Measurements from ENCODE around the gene TMEM245.
"Not testable (repeated sequence)": the region's sequence is repeated elsewhere in the genome, so short reads cannot be mapped to it uniquely, and the experiment has no call there.

The TMEM245 gene

DNA sequence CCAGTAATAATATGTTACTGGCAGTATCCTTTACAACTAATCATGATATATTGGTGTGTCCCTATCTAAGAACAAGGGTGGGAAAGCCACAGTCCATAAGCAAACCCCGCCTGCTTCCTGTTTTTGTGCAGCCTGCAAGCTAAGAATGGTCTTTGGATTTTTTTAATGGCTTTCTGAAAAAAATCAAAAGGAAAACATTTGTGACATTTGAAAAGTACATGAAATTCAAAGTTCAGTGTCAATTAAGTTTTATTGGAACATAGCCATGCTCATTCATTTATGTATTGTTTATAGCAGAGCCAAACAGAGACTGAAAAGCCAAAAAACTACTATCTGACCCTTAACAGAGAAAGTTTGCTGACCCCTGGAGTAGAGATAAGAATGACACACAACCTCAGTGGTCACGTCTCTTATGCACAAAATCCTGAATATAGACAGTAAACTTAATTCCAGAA lies 12.8 kb upstream of the TMEM245 start:
- no peak for DNase-seq (ENCODE audit: low spot score)

DNA sequence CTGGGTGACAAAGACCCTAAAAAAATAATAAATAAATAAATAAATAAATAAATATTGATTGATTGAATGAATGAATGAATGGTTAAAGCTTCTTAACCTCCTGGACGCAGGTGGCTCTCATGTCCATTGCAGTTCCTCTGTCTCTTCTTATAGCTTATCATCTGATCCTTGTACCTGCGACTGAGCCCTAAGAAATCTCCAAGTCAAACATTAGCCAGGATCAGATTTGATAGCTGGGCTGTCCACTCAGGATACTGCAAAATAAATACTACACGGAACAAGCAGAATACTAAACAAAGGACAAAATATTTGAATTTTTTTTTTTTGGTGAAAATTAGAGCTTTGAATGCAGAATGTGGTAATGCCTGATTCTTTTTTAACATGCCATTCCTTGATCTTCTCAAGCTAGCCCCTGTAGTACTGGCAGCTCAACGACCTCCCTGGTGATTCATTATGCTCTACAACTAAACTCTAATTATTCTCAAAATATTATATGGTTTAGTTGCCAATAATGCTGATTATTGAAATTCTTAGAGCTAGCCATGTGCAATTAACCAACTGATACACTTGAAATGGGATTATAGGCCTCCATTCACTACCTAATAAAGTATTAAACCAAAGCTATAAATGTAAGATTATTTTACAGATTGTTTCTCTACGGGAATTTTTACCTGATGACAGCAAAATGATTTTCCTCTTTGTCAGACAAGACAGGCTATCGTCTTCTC lies 9.9 kb upstream of the TMEM245 start:
- no peak for DNase-seq (ENCODE audit: low spot score)

DNA sequence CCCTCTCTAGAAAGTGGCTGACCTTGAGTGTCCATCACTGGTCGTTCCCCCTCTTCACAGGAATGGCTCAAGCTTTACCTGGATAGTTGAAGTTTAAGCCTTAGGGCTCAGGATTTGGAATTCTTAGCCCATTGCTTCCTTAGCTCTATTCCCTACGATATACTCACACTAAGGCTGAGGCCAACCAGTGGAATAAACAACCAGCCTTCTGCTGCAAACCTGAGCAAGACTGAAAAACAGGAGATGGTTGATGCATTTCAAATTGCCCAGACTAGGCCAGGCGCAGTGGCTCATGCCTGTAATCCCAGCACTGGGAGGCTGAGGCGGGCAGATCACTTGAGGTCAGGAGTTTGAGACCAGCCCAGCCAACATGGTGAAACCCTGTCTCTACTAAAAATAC lies 6.9 kb upstream of the TMEM245 start:
- not testable (repeated sequence) for DNase-seq (ENCODE audit: low spot score)

DNA sequence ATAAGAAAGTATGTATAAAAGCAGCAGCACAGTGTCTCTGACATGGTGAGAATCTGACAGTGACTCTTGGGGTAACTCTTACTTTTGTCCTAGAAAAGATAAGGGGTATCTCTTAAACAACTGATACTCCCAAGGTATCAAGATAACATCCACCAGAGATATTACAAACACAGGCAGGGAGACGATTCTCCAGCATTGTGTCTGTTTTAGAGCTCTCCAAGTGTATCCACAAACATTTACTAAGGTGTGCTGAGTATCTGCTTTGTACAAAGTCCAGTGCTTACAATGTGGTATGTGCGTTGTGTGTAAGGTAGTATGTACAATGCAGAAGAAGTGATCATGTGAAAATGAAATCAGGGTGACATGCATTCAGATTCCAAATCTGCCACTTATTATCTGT lies 4.4 kb upstream of the TMEM245 start:
- no peak for DNase-seq (ENCODE audit: low spot score)

DNA sequence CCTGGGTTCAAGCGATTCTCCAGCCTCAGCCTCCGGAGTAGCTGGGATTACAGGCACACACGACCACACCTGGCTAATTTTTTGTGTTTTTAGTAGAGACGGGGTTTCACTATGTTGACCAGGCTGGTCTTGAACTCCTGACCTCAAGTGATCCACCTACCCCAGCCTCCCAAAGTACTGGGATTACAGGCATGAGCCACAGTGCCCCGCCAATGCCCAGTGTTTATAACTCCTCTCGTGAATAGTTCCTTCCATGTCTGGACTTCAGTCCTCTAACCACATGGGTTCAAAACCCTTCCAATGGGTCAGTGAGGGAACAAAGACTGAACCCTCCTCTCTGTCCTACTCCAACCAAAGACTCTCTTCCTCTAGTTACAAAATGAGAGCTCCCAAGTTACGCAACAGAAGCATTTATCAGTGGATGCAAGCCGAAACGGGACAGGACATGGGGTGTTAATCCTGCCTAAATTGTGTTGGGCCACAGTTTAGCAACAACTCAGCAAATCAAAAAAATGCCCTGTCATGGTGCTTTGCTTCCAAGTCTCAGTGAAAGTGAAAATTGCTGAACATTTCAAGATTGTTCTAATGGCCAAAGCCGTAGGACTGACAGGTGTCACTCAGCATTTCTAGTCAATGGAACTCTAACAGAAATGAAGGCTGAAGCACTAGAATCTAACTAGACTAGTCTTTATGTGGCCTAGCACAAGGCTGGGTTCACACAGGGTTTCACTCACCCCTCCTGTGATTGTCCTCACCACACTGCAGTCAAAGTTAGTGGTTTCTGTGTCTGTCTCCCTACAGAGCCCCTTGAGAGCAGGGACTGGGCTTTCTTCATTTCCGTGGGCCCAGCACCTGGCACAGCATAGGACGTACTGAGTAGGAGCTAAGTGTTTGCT lies 3.2 kb upstream of the TMEM245 start:
- no peak for DNase-seq (ENCODE audit: low spot score)

DNA sequence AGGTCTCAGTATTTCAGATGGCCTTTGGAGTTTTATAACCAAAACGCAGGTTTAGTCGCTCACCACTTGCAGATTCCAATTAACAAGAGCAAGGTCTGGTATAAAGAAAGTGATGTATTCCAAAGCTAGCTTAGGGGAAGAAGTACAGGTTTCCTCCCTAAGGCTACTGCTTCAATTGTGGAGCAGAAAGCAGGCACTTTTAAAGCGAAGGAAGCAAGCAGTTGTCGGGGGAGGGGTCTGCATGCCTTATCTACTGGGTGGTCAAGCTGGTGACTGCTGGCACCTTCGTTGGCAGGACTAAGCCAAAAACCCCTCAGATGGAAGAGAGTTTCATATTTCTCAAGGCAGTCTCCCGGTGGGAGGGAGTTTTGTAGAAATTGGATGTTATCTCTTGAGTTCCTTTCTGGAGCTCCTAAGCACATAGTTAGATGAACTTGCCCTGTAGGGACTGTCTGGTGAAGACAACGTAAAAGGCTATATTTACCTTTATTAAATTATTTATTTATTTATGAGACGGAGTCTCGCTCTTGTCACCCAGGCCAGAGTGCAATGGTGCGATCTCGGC lies 1.6 kb upstream of the TMEM245 start:
- DNase-seq (ENCODE audit: low spot score) = no peak

DNA sequence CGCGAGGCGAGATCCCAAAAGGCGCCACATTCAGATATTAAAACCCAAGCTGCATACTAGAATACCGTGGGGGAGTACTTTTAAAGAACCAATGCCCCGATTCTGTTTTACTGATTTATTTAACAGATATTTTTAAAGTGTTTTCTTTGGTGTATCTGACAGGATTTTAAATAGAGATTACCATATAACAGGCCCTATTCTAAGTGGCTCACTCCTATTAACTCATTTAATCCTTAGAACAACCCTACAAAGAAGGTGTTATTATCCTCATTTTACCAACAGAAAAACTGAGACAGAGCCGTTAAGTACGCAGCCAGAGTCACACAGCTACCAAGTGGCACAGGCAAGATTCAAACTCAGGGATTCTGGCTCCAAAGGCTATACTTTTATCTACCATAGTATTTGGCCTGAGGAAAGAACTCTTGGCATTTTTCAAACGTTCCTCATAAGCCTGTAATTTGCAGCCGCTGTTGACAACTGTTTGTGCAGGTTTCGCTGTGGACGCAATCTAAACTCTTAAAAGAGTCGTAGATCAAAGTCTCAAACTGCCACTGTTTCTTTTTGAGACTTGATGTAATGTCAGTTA lies 550 bp upstream of the TMEM245 start:
- DNase-seq (ENCODE audit: low spot score) = no peak

DNA sequence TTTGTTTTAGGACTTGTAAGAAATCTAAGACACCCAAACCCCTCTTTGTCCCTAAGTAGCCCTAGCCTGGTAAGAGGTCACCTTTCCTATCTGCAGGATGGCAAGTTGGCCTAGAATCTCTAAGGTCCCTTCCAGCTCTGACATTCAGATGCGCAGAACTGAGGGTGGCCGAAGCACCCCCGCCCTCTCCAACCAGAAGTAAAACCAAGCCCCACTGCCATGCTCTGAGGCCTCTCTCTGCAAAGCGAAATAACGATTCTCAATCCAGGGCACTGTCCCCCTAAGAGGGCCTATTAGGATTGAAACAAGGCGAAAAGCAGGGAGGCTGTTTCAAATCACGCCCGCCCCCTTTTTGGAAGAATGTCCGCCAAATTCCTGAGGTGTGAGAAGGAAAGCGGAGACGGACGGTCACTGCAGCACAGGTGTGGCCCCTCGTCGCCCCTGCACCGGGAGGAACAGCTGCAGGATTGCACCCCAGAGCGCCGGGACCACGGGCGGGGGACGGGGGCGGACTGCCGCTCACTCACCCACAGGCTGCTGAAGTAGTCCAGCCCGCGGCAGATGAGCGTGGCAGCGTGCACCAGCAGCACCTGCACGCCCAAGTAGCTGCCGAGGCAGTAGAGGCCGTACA lies 824 bp downstream of the TMEM245 start:
- DNase-seq (ENCODE audit: low spot score) = peak; percentile 4

DNA sequence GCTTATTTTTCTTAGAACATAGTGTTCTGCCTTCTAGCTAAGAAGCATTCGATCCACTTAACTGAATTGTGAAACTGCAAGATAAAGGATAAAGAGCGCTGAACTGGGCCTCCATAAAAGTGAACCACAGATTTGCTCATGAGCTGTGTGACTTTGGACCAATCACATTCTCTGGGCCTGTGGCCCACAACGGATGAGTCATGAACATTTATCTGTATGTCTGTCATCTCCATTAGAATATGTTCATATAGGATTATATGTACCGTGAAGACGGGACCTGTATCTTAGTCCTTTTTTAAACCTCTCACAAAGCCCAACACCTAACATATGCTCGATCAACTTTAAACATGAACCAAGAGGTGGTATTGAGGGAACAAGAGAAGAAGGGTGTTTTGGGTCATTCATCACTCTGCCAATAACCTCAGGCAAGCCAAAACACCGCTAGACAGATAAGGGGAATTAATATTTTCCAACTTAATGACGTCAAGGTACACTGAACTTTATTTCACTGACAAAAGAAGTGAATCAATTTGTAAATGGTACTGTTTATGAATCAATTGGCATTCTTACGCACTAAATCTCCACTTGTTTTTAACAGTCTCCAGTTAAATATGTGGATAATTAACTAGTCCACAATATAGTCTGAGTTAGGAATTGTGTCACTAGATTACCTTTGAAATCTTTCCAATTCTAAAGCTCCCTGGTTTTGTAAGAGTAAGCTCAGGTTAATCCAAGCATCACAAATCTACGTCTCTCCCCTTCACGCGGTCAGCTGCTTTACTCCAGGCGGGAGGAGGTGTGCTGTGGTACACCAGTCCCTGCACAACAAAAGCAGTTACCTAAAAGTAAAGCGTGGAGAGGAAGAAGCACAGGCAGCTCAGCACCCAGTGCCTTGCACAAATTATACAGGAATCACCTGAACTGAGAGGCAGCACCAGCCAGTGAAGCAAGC lies 1.6 kb downstream of the TMEM245 start:
- peak; percentile 26 for DNase-seq (ENCODE audit: low spot score)

DNA sequence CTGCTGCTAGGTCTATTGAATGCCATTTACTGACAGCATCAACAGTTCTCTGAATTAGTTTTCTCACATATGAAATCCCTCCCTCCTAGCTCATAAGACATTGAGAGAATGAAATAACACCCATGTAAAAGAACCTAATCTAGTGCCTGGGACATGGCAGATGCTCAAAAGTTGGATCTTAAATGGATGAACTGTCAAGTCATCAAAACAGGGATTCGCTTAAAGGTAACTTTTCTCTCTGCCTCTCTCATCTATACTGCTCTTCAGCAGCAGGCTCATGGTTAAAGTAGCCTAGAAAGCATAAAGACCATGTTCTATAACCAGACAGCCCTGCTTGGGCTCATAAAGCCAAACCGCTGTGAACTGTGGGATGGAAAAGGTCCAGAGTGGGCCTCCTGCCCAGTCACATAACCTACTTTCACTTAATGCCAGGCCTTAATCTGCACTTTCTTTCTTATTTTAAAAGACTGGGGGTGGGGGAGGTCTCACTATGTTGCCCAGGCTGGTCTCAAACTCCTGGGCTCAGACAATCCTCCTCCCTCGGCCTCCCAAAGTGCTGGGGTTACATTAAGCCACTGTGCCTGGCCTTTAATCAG lies 3.7 kb downstream of the TMEM245 start:
- no peak for DNase-seq (ENCODE audit: low spot score)

DNA sequence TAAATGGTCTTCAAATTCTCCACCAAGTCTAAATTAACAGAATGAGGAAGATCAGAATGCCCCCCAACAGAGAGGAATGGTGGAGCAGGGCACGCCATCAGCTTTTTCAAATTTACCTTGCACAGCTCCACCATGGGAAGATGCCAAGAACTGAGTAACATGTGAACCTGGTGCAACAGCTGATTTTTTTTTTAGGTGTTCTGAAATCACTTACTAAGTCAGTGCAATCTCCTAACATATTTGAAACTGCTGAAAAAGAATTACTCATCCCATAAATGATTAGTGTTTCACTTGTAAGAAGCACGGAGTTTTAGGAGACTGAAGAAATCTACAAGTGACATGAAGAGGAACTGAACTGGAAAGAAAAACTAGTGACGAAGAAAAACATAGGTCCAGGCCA lies 5.1 kb downstream of the TMEM245 start:
- no peak for DNase-seq (ENCODE audit: low spot score)

DNA sequence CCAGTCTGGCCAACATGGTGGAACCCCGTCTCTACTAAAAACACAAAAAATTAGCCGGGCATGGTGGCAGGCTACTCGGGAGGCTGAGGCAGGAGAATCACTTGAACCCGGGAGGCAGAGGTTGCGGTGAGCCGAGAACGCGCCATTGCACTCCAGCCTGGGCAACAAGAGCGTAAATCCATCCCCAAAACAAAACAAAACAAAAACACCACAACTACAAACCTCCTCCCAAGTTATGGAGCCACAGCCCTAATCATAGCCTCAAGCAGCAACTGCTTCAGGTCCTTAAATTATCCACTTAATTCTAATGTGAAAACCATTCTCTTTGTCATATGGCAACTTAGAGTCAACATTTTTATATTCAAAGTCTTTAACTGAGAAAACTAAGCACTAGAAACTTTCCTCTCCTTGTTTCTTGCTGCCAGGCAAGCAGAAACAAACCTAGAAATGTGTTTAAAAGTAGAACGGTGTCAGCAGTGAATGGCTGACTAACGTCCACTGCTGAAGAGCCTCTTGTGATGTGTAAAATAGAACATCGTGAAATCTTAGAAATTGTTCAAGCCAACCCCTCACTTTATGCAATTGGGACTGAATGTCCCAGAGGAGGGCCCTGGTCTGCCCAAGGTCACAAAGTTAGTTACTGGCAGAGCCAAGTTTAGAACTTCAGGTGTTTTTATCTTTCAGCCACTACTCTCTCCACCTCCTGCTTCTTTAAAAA lies 5.7 kb downstream of the TMEM245 start:
- DNase-seq (ENCODE audit: low spot score) = no peak

DNA sequence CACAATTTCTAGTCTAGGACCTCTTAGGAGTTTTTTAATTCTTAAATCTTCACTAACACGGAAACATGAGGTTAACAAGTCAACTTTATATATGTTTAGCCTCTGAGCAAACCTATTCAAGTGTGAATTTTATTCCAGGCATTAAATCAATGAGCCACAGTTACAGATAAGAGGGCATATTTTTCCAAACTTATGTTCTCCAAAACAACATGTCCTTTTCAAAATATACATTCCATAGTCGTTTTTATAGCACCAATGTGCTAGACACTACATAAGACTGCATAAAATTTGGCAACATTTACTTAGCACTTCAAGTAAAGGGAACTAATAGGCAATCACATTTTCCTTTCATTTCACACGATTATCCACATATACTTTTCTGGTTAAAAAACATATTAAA lies 6.5 kb downstream of the TMEM245 start:
- no peak for DNase-seq (ENCODE audit: low spot score)

DNA sequence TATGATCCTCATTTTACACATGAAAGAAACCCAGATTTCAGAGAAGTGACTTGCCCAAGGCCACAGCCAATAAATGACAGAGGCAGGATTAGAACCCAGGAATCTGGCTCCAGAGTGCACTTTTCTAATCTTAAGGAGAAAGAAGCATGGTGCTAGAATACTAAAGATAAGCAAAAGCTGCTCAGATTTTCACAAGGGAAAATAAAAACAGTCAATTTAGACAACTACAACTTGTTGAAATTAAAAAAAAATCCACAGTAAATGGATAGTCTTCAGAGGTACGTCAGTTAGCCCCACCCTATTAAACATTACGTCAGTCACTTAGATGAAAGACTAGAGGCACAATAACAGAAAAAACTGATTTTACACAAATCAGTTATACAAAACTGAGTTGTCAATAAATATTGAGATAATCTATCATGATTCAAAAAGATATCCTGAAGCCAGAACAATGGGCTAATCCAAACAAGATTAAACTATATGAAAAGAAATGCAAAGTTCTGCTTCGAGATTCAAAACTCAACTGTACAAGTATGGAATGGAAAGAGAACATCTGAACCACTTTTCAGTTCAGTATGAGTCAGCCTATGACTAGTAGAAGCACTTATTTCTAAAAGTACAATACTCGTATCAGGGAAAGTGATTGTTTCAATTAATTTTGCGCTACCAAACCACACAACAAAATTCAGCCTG lies 9.3 kb downstream of the TMEM245 start:
- DNase-seq (ENCODE audit: low spot score) = peak; percentile 41

DNA sequence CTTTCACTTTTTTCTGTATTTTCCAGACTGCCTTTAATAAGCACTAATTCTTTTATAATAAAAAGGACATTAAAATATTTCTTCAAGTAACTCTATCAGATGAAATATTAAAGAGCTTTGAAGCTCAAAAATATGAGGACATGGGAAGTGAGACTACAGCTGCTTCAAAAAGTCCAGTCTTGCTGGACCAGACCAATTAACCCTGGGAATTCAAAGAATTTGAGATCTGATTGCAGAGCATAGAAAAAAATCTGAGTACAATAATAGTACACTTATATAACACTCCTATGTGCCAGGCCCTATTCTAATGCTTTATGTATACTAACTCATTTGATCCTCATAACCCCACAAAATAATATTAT lies 9.8 kb downstream of the TMEM245 start:
- DNase-seq (ENCODE audit: low spot score) = no peak

DNA sequence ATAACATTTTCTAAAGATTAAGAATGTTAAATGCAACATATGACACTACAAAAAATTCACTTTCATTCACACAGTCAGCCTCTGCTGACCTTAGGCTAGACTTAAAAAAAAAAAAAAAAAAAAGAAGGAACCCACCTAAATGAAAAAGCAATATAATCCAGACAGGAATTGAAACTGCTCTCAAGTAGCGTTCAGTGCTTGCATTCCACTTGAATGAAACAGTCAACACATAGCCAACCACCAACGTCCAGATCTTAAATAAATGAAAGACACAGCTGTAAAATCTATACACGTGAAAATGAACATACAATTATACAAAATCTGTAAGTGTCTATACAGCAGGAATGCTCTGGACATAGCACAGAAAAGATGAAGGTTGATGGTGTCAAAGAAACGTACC lies 11.4 kb downstream of the TMEM245 start:
- DNase-seq (ENCODE audit: low spot score) = no peak

DNA sequence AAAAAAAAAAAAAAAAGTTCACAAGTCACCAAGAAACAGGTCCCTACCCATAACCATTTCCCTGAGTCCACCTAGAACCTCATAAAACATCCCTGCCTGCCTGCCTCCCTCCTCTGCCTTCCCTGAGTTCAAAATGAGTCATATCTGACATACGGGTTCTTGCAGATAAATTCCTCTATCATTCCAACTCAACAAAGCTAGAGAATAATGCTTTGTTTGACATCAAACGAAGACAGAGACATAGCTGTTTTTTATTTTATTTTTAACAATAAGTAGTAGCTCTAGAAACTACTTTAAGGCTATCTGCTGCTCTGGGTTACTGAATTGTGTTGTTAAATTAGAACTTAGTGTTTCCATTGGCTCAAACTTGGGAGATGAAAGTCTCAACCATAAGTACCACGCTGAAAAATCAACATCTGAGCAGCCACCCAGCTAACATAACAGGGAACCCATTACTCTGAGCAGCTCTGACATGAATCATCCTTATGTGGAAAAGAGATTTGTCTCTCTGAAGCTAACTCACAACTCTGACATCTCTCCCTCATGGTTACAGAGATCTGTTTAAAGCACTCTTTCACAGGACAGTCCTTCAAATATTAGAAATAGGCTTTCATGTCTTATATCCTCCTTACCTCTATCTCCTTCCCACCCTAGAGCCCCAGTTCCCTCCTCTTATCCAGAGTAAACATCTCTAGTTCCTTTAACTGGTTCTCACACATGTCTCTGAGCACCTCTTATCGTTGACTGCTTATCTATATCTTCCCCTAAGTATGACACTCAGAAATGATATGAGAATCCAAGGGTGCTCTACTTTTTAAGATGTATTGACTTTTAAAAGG lies 12.1 kb downstream of the TMEM245 start:
- peak; percentile 58 for DNase-seq (ENCODE audit: low spot score)

DNA sequence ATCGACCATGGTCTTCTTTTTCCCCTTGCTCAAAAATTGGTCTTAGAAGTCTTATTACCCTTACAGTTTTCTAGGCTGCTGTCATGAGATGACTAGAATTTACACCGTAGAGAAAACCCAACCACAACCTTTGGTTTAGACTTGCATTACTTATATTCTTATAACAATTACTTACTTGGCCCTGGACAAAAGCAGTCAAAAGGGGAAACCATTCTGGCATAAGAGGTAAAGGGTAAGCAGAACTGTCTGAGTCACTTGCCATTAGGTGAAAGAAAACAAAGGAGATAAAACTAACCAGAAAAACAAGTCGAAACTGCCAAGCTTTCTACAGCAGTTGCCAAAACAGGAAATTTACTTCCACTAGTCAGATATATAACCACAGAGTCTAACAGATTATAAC lies 17.9 kb downstream of the TMEM245 start:
- no peak for DNase-seq (ENCODE audit: low spot score)

All from AG08395 (cell line).